ENCODE measurements around the gene SIAE.

Gene SIAE

GRCh38 chr11:124595302-124595701, 78.2 kb downstream of the SIAE start:
- no peak for TF ChIP-seq EZH2phosphoT487 (IDR thresholded peaks at IDR 0.05; ENCODE audit: borderline replicate concordance, low read length)
- TF ChIP-seq CTCF (IDR thresholded peaks at IDR 0.05; ENCODE audit: low read depth, low read length, poor library complexity, severe bottlenecking): no peak
- Histone ChIP-seq H3K4me2 (ENCODE audit: low read length) (no peak overlapping the region), H3K4me1 (ENCODE audit: control insufficient read depth, low read length) (no peaks in the 10 kb centered on the region), H3K27me3 (ENCODE audit: control insufficient read depth, low read length) (peaks cover 18% of the 10 kb centered on the region), H3K9me2 (replicated peaks; ENCODE audit: control insufficient read depth, low read length) (no peaks in the 10 kb centered on the region), H4K20me1 (ENCODE audit: control insufficient read depth, insufficient read depth, low read depth, low read length) (no peaks in the 10 kb centered on the region), H3K79me2 (ENCODE audit: control insufficient read depth, low read length) (no peaks in the 10 kb centered on the region), H3K4me3 (ENCODE audit: low read length) (no peak overlapping the region), H3K9me3 (ENCODE audit: control insufficient read depth, insufficient read depth, low read length) (no peaks in the 10 kb centered on the region), H3K27ac (ENCODE audit: low read depth, low read length) (no peak overlapping the region), H3K36me3 (ENCODE audit: control insufficient read depth, low read length) (no peaks in the 10 kb centered on the region), H3F3A (ENCODE audit: control insufficient read depth, insufficient read depth) (no peaks in the 10 kb centered on the region)

- Histone ChIP-seq H3K4me1 (ENCODE audit: control insufficient read depth, low read length) (no peaks in the 10 kb centered on the region), H3K9me3 (ENCODE audit: control insufficient read depth, insufficient read depth, low read length) (no peaks in the 10 kb centered on the region), H3K36me3 (ENCODE audit: control insufficient read depth, low read length) (no peaks in the 10 kb centered on the region), H3K4me3 (ENCODE audit: low read length) (no peak overlapping the region), H3K27me3 (ENCODE audit: control insufficient read depth, low read length) (peaks cover 16% of the 10 kb centered on the region), H3F3A (ENCODE audit: control insufficient read depth, insufficient read depth) (no peaks in the 10 kb centered on the region), H4K20me1 (ENCODE audit: control insufficient read depth, insufficient read depth, low read depth, low read length) (no peaks in the 10 kb centered on the region), H3K4me2 (ENCODE audit: low read length) (no peak overlapping the region), H3K27ac (ENCODE audit: low read depth, low read length) (no peak overlapping the region), H3K79me2 (ENCODE audit: control insufficient read depth, low read length) (no peaks in the 10 kb centered on the region), H3K9me2 (replicated peaks; ENCODE audit: control insufficient read depth, low read length) (no peaks in the 10 kb centered on the region)
- TF ChIP-seq EZH2phosphoT487 (IDR thresholded peaks at IDR 0.05; ENCODE audit: borderline replicate concordance, low read length): no peak
- TF ChIP-seq CTCF (IDR thresholded peaks at IDR 0.05; ENCODE audit: low read depth, low read length, poor library complexity, severe bottlenecking): no peak
Observed at GRCh38 chr11:124592627-124593026, 80.9 kb downstream of the SIAE start.

GRCh38 chr11:124591430-124591829, 82.1 kb downstream of the SIAE start:
- no peak overlapping the region for H3K4me2 ChIP-seq (ENCODE audit: low read length)
- TF ChIP-seq CTCF (IDR thresholded peaks at IDR 0.05; ENCODE audit: low read depth, low read length, poor library complexity, severe bottlenecking) (no peak), EZH2phosphoT487 (IDR thresholded peaks at IDR 0.05; ENCODE audit: borderline replicate concordance, low read length) (no peak)
- H3F3A ChIP-seq (ENCODE audit: control insufficient read depth, insufficient read depth): no peaks in the 10 kb centered on the region
- no peak overlapping the region for H3K4me3 ChIP-seq (ENCODE audit: low read length)
- no peaks in the 10 kb centered on the region for H3K36me3 ChIP-seq (ENCODE audit: control insufficient read depth, low read length)
- no peaks in the 10 kb centered on the region for H3K9me3 ChIP-seq (ENCODE audit: control insufficient read depth, insufficient read depth, low read length)
- H3K79me2 ChIP-seq (ENCODE audit: control insufficient read depth, low read length): no peaks in the 10 kb centered on the region
- H3K4me1 ChIP-seq (ENCODE audit: control insufficient read depth, low read length): no peaks in the 10 kb centered on the region
- H3K27ac ChIP-seq (ENCODE audit: low read depth, low read length): no peak overlapping the region
- no peaks in the 10 kb centered on the region for H3K9me2 ChIP-seq (replicated peaks; ENCODE audit: control insufficient read depth, low read length)
- peaks cover 8% of the 10 kb centered on the region; the same call in 1 of the 2 replicates for H3K27me3 ChIP-seq (ENCODE audit: control insufficient read depth, low read length)
- H4K20me1 ChIP-seq (ENCODE audit: control insufficient read depth, insufficient read depth, low read depth, low read length): no peaks in the 10 kb centered on the region
